Astrocyte (in vitro differentiated cells and primary cell): ENCODE measurements around the gene TTBK1.

Experiments
- EZH2 ChIP-seq: IDR thresholded peaks from 2 replicates; pipeline ENCODE4 v1.6.1; 2012; ENCODE audit warnings: mild to moderate bottlenecking, low read length, inconsistent platforms; ENCODE audit not compliant: insufficient read depth
- TF ChIP-seq, protein P1 (sequence below): IDR thresholded peaks from 2 replicates; pipeline ENCODE4 v1.5.1; 2011; ENCODE audit warnings: low read depth, mild to moderate bottlenecking, inconsistent platforms, low read length, moderate library complexity; ENCODE audit not compliant: insufficient read depth

DNA sequence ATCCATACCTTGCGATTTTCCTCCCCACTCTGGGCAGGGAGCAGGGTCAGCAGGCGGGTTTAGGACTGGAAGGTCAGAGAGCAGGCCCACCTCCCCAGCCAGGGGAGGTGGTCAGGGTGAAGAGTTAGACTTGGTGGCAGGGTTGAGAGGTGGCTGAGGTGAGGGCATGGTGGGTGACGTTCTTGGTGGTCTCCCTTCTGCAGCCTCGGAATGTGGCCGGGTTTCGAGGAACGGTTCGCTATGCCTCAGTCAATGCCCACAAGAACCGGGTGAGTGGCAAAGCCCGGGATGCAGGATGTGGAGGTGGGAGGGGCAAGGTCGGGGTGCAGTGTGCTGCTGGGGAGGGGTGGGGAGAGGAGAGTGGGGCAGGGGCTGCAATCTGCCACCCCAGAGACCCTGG, 11.6 kb downstream of the TTBK1 start:
- TF ChIP-seq, protein P1, sequence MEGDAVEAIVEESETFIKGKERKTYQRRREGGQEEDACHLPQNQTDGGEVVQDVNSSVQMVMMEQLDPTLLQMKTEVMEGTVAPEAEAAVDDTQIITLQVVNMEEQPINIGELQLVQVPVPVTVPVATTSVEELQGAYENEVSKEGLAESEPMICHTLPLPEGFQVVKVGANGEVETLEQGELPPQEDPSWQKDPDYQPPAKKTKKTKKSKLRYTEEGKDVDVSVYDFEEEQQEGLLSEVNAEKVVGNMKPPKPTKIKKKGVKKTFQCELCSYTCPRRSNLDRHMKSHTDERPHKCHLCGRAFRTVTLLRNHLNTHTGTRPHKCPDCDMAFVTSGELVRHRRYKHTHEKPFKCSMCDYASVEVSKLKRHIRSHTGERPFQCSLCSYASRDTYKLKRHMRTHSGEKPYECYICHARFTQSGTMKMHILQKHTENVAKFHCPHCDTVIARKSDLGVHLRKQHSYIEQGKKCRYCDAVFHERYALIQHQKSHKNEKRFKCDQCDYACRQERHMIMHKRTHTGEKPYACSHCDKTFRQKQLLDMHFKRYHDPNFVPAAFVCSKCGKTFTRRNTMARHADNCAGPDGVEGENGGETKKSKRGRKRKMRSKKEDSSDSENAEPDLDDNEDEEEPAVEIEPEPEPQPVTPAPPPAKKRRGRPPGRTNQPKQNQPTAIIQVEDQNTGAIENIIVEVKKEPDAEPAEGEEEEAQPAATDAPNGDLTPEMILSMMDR, result no peak
- no peak for TF ChIP-seq EZH2
